Lower lobe of right lung (tissue), 2 donors: ENCODE data around the gene TCAP. TPM values are rescaled to one million over a fixed set of nuclear protein-coding genes. Genes with fewer than 3 reads are reported as not detected.
A peak's percentile ranks its signal among the peaks of the same experiment; 100 is the strongest.

Source experiments
- ATAC-seq, 2 donors: fragments of 200-7000 bp; cut with Tn5 transposase; one replicate each; pipeline ENCODE4 v1.9.1; 2020 to 2022; ENCODE audit warnings: mild to moderate bottlenecking in 2 of 2, moderate library complexity in 2 of 2
- DNase-seq: peaks from one replicate; pipeline ENCODE4 v3.0.0-alpha.2; 2020
- H3K27ac ChIP-seq: fragments of 200-600 bp; one replicate; pipeline ENCODE4 v1.8.0; 2022
- H3K27me3 ChIP-seq: fragments of 200-600 bp; one replicate; pipeline ENCODE4 v1.8.0; 2022; ENCODE audit warnings: low read depth
- H3K36me3 ChIP-seq: fragments of 200-600 bp; one replicate; pipeline ENCODE4 v1.8.0; 2022; ENCODE audit warnings: mild to moderate bottlenecking
- H3K4me1 ChIP-seq: fragments of 200-600 bp; one replicate; pipeline ENCODE4 v1.8.0; 2022
- H3K4me3 ChIP-seq: fragments of 200-600 bp; one replicate; pipeline ENCODE4 v1.8.0; 2022; ENCODE audit warnings: mild to moderate bottlenecking
- H3K9me3 ChIP-seq: fragments of 200-600 bp; one replicate; pipeline ENCODE4 v1.8.0; 2022
- CTCF ChIP-seq: fragments of 200-600 bp; IDR thresholded peaks from one replicate; pipeline ENCODE4 v1.8.0; 2022; ENCODE audit warnings: antibody characterized with exemption, mild to moderate bottlenecking
- intact Hi-C: fragments of 100-400 bp; cut with DNase I; formaldehyde crosslinking; loops from one replicate; pipeline ENCODE4 v1.11.0; 2022
- total RNA-seq: library from RNA; stranded (reverse); fragmentation: NEBNext Ultra II Directional; extraction: Animal tissue kit (Norgen Biotek cat#: 25700); gene quantifications from one replicate; pipeline ENCODE4 v1.2.1, GENCODE V29; 2021
- donor health status: DM: no; HTN: yes; CAD: no; lungs with severe emphysema.

Gene TCAP
- total RNA-seq, 1 donor from 2014 or later: 3.7 TPM

- intact Hi-C loops: no loop called here
- Histone ChIP-seq H3K36me3 (no peaks in the 10 kb centered on the region), H3K4me3 (no peak overlapping the region), H3K27me3 (peaks cover 34% of the 10 kb centered on the region), H3K27ac (peak overlapping the region; percentile 53), H3K4me1 (peaks cover 11% of the 10 kb centered on the region), H3K9me3 (no peaks in the 10 kb centered on the region)
- peak; percentile 74 to 76 for ATAC-seq
- TF ChIP-seq CTCF: no peak
- peak; percentile 79 for DNase-seq
These were observed 36.3 kb upstream of the TCAP start for GRCh38 chr17:39628655-39629493.

- intact Hi-C loops: no loop called here
- no peak overlapping the region for H3K4me3 ChIP-seq
These were observed 35.7 kb upstream of the TCAP start for GRCh38 chr17:39629494-39629880.

GRCh38 chr17:39629898-39630297 lies 35.3 kb upstream of the TCAP start:
- Histone ChIP-seq H3K36me3 (no peaks in the 10 kb centered on the region), H3K4me3 (no peak overlapping the region), H3K27ac (peak overlapping the region; percentile 53), H3K27me3 (peaks cover 33% of the 10 kb centered on the region), H3K9me3 (no peaks in the 10 kb centered on the region), H3K4me1 (peaks cover 18% of the 10 kb centered on the region)
- intact Hi-C loops: no loop called here
- DNase-seq (peak; percentile 63), ATAC-seq (no peak)
- no peak for TF ChIP-seq CTCF

More at GRCh38 chr17:39629494-39629880, 35.7 kb upstream of the TCAP start:
- DNase-seq: no peak
- Histone ChIP-seq H3K27me3 (peaks cover 34% of the 10 kb centered on the region), H3K9me3 (no peaks in the 10 kb centered on the region), H3K27ac (peak overlapping the region; percentile 53), H3K4me1 (peaks cover 14% of the 10 kb centered on the region), H3K36me3 (no peaks in the 10 kb centered on the region)
- ATAC-seq: peak in 1 of 2 donors; percentile 2
- no peak for TF ChIP-seq CTCF

GRCh38 chr17:39631403-39631802 lies 33.7 kb upstream of the TCAP start:
- peak; percentile 62 for DNase-seq
- Histone ChIP-seq H3K27ac (peak overlapping the region; percentile 56), H3K4me3 (peak overlapping the region; percentile 27), H3K9me3 (no peaks in the 10 kb centered on the region), H3K36me3 (no peaks in the 10 kb centered on the region), H3K27me3 (peaks cover 20% of the 10 kb centered on the region), H3K4me1 (peaks cover 21% of the 10 kb centered on the region)
- intact Hi-C loops: no loop called here
- ATAC-seq: peak; percentile 75
- TF ChIP-seq CTCF: no peak

- intact Hi-C loops: no loop called here
- Histone ChIP-seq H3K36me3 (no peaks in the 10 kb centered on the region), H3K27me3 (peaks cover 10% of the 10 kb centered on the region), H3K9me3 (no peaks in the 10 kb centered on the region), H3K4me3 (peak overlapping the region; percentile 27), H3K4me1 (peaks cover 16% of the 10 kb centered on the region), H3K27ac (peak overlapping the region; percentile 56)
- no peak for DNase-seq
- no peak for TF ChIP-seq CTCF
- no peak for ATAC-seq
These were observed 32.8 kb upstream of the TCAP start for GRCh38 chr17:39632153-39632941.
